ENCODE data around the gene MOCOS. TPM values are rescaled to one million over a fixed set of nuclear protein-coding genes. Genes with fewer than 3 reads are reported as not detected.

The MOCOS gene
- total and polyA plus RNA-seq, 5 experiments from 2014 or later = 0.08 to 0.16 TPM; not detected in 3

- Mint-ChIP-seq H3K4me1 (no peaks in the 10 kb centered on the region), H3K4me3 (no peak overlapping the region), H3K36me3 (no peaks in the 10 kb centered on the region), H3K27me3 (peaks cover 32 to 81% (median 52%) of the 10 kb centered on the region in 5 donors), H3K27ac (no peak overlapping the region), H3K9me3 (no peaks in the 10 kb centered on the region)
- no peak for DNase-seq
- ATAC-seq = no peak
- POLR2A ChIA-PET = no interaction called here
Observed at GRCh38 chr18:36304723-36305122, 117.4 kb downstream of the MOCOS start.

GRCh38 chr18:36305375-36305774 is 118.1 kb downstream of the MOCOS start:
- Mint-ChIP-seq H3K9me3 (no peaks in the 10 kb centered on the region), H3K36me3 (no peaks in the 10 kb centered on the region), H3K27ac (no peak overlapping the region), H3K27me3 (peaks cover 27 to 81% (median 46%) of the 10 kb centered on the region in 5 donors), H3K4me1 (no peaks in the 10 kb centered on the region), H3K4me3 (no peak overlapping the region)
- DNase-seq = no peak
- POLR2A ChIA-PET = no interaction called here
- no peak for ATAC-seq

- no peak for ATAC-seq
- H3K9me3 Mint-ChIP-seq = no peaks in the 10 kb centered on the region
- H3K27me3 Mint-ChIP-seq = peaks cover 33 to 86% (median 38%) of the 10 kb centered on the region in 5 donors
- DNase-seq = no peak
- H3K36me3 Mint-ChIP-seq = no peaks in the 10 kb centered on the region
- POLR2A ChIA-PET = no interaction called here
- H3K27ac Mint-ChIP-seq = no peak overlapping the region
- no peak overlapping the region for H3K4me3 Mint-ChIP-seq
- no peaks in the 10 kb centered on the region for H3K4me1 Mint-ChIP-seq
Observed at GRCh38 chr18:36307513-36307912, 120.2 kb downstream of the MOCOS start.

GRCh38 chr18:36308711-36309435 is 121.6 kb downstream of the MOCOS start:
- Mint-ChIP-seq H3K27ac (no peak overlapping the region), H3K4me3 (no peak overlapping the region), H3K36me3 (no peaks in the 10 kb centered on the region), H3K9me3 (no peaks in the 10 kb centered on the region), H3K4me1 (no peaks in the 10 kb centered on the region), H3K27me3 (peaks cover 23 to 86% (median 31%) of the 10 kb centered on the region in 5 donors)
- no peak for ATAC-seq
- no peak for DNase-seq
- POLR2A ChIA-PET = no interaction called here

GRCh38 chr18:36309436-36310391 is 122.4 kb downstream of the MOCOS start:
- Mint-ChIP-seq H3K27me3 (peaks cover 21 to 85% (median 33%) of the 10 kb centered on the region in 5 donors), H3K27ac (no peak overlapping the region), H3K36me3 (no peaks in the 10 kb centered on the region), H3K4me1 (no peaks in the 10 kb centered on the region), H3K4me3 (no peak overlapping the region), H3K9me3 (no peaks in the 10 kb centered on the region)
- DNase-seq = no peak
- ATAC-seq = no peak
- POLR2A ChIA-PET = no interaction called here

GRCh38 chr18:36311026-36311570 is 123.8 kb downstream of the MOCOS start:
- Mint-ChIP-seq H3K4me1 (no peaks in the 10 kb centered on the region), H3K27me3 (peaks cover 21 to 71% (median 26%) of the 10 kb centered on the region in 5 donors)

GRCh38 chr18:36312806-36313395 is 125.6 kb downstream of the MOCOS start:
- no peaks in the 10 kb centered on the region for H3K36me3 Mint-ChIP-seq
- H3K4me1 Mint-ChIP-seq = no peaks in the 10 kb centered on the region
- ATAC-seq = no peak
- H3K27ac Mint-ChIP-seq = no peak overlapping the region
- DNase-seq = no peak
- POLR2A ChIA-PET = no interaction called here
- H3K27me3 Mint-ChIP-seq = peaks cover 12 to 66% (median 23%) of the 10 kb centered on the region in 5 donors
- H3K4me3 Mint-ChIP-seq = no peak overlapping the region
- H3K9me3 Mint-ChIP-seq = peaks cover 0 to 9% (median under 1%) of the 10 kb centered on the region in 9 donors

More at GRCh38 chr18:36311026-36311570, 123.8 kb downstream of the MOCOS start:
- POLR2A ChIA-PET = no interaction called here
- no peaks in the 10 kb centered on the region for H3K9me3 Mint-ChIP-seq
- no peaks in the 10 kb centered on the region for H3K36me3 Mint-ChIP-seq
- H3K4me3 Mint-ChIP-seq = no peak overlapping the region
- ATAC-seq (no peak), DNase-seq (no peak)
- no peak overlapping the region for H3K27ac Mint-ChIP-seq

- Mint-ChIP-seq H3K4me1 (no peaks in the 10 kb centered on the region), H3K4me3 (no peak overlapping the region), H3K9me3 (peaks cover 2 to 21% (median 12%) of the 10 kb centered on the region in 9 donors), H3K27me3 (peaks cover 12 to 59% (median 27%) of the 10 kb centered on the region in 5 donors), H3K27ac (no peak overlapping the region), H3K36me3 (peaks cover 0 to 11% (median 0%) of the 10 kb centered on the region in 3 donors)
- DNase-seq (no peak), ATAC-seq (no peak)
- POLR2A ChIA-PET = no interaction called here
Observed at GRCh38 chr18:36314098-36314497, 126.8 kb downstream of the MOCOS start.

- no peak for DNase-seq
- peaks cover 2 to 25% (median 18%) of the 10 kb centered on the region in 9 donors for H3K9me3 Mint-ChIP-seq
- POLR2A ChIA-PET = no interaction called here
- no peak overlapping the region for H3K4me3 Mint-ChIP-seq
- no peak overlapping the region for H3K27ac Mint-ChIP-seq
- ATAC-seq = no peak
- H3K36me3 Mint-ChIP-seq = peaks cover 0 to 11% (median 0%) of the 10 kb centered on the region in 3 donors
- peaks cover 13 to 59% (median 27%) of the 10 kb centered on the region in 5 donors for H3K27me3 Mint-ChIP-seq
- no peaks in the 10 kb centered on the region for H3K4me1 Mint-ChIP-seq
Observed at GRCh38 chr18:36314754-36315153, 127.5 kb downstream of the MOCOS start.

- no peak for DNase-seq
- peaks cover 0 to 11% (median 0%) of the 10 kb centered on the region in 3 donors for H3K36me3 Mint-ChIP-seq
- peaks cover 2 to 25% (median 20%) of the 10 kb centered on the region in 9 donors for H3K9me3 Mint-ChIP-seq
- H3K27ac Mint-ChIP-seq = no peak overlapping the region
- POLR2A ChIA-PET = no interaction called here
- H3K4me1 Mint-ChIP-seq = no peaks in the 10 kb centered on the region
- no peak for ATAC-seq
- peaks cover 13 to 58% (median 25%) of the 10 kb centered on the region in 5 donors for H3K27me3 Mint-ChIP-seq
- no peak overlapping the region for H3K4me3 Mint-ChIP-seq
Observed at GRCh38 chr18:36315736-36316135, 128.4 kb downstream of the MOCOS start.

- ATAC-seq (no peak), DNase-seq (no peak)
- Mint-ChIP-seq H3K9me3 (peaks cover 2 to 25% (median 20%) of the 10 kb centered on the region in 9 donors), H3K36me3 (peaks cover 0 to 11% (median 0%) of the 10 kb centered on the region in 3 donors), H3K4me3 (no peak overlapping the region), H3K27ac (no peak overlapping the region), H3K4me1 (no peaks in the 10 kb centered on the region), H3K27me3 (peaks cover 14 to 58% (median 22%) of the 10 kb centered on the region in 5 donors)
- POLR2A ChIA-PET = no interaction called here
Observed at GRCh38 chr18:36316246-36316645, 128.9 kb downstream of the MOCOS start.

All from naive thymus-derived CD8-positive, alpha-beta T cell (primary cell).